DND-41 (cell line): ENCODE measurements around the gene KRT72.

Source experiments
- EZH2 ChIP-seq: IDR thresholded peaks from 3 replicates; pipeline ENCODE4 v1.6.1; 2012; ENCODE audit warnings: borderline replicate concordance, low read depth, mild to moderate bottlenecking, moderate library complexity, low read length, inconsistent platforms; ENCODE audit not compliant: severe bottlenecking
- TF ChIP-seq, protein P1 (sequence below): IDR thresholded peaks from 2 replicates; pipeline ENCODE4 v1.5.1; 2012; ENCODE audit warnings: borderline replicate concordance, low read length, moderate library complexity, mild to moderate bottlenecking; ENCODE audit not compliant: poor library complexity, severe bottlenecking; ENCODE audit errors: extremely low read depth

DNA sequence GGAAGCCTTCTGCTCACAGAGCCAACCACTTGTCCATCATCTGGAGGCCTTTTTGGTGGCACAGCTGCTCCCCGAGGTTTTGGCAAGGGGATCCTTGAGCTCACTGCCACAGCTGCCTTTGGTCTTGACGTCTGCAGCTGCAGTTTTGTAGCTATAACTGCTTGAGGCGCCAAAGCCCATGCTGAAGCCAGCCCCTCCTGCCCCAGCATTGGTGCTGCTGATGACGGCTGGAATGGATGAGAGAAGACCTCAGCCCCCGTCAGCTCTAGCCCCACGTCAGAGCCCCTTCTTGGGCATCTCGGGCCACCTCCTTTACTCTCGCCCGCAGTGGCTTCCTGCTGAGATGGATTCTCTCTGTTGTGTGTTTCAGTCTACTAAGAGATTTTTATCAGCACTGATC is 15.3 kb downstream of the KRT72 start:
- TF ChIP-seq, protein P1, sequence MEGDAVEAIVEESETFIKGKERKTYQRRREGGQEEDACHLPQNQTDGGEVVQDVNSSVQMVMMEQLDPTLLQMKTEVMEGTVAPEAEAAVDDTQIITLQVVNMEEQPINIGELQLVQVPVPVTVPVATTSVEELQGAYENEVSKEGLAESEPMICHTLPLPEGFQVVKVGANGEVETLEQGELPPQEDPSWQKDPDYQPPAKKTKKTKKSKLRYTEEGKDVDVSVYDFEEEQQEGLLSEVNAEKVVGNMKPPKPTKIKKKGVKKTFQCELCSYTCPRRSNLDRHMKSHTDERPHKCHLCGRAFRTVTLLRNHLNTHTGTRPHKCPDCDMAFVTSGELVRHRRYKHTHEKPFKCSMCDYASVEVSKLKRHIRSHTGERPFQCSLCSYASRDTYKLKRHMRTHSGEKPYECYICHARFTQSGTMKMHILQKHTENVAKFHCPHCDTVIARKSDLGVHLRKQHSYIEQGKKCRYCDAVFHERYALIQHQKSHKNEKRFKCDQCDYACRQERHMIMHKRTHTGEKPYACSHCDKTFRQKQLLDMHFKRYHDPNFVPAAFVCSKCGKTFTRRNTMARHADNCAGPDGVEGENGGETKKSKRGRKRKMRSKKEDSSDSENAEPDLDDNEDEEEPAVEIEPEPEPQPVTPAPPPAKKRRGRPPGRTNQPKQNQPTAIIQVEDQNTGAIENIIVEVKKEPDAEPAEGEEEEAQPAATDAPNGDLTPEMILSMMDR = no peak
- TF ChIP-seq EZH2 = no peak
